Activated effector memory CD4-positive, alpha-beta T cell treated with Interleukin-2 at 50 U/mL for 16 hours (primary cell): ENCODE results near the gene FUOM.

Source experiments
- DNase-seq: peaks from one replicate; pipeline ENCODE4 v3.0.0-alpha.2; 2020

FUOM gene

GRCh38 chr10:133349577-133350011 is 8.2 kb downstream of the FUOM start:
- DNase-seq, result no peak

GRCh38 chr10:133349160-133349568 is 8.7 kb downstream of the FUOM start:
- DNase-seq, result no peak

GRCh38 chr10:133347710-133348517 is 9.9 kb downstream of the FUOM start:
- no peak for DNase-seq

GRCh38 chr10:133346413-133346812 is 11.4 kb downstream of the FUOM start:
- no peak for DNase-seq

- no peak for DNase-seq
These were observed 13.6 kb downstream of the FUOM start for GRCh38 chr10:133344236-133344635.

- no peak for DNase-seq
These were observed 14.3 kb downstream of the FUOM start for GRCh38 chr10:133343558-133343957.

GRCh38 chr10:133342942-133343341 is 14.9 kb downstream of the FUOM start:
- DNase-seq, result no peak

- DNase-seq, result no peak
These were observed 15.8 kb downstream of the FUOM start for GRCh38 chr10:133341983-133342382.

- DNase-seq, result no peak
These were observed 18.0 kb downstream of the FUOM start for GRCh38 chr10:133339708-133340380.

GRCh38 chr10:133338080-133339071 is 19.4 kb downstream of the FUOM start:
- no peak for DNase-seq

- DNase-seq, result no peak
These were observed 20.5 kb downstream of the FUOM start for GRCh38 chr10:133337370-133337725.

GRCh38 chr10:133336577-133337369 is 21.0 kb downstream of the FUOM start, which contains the start of gene CALY:
TSS of gene CALY (minus strand) at chr10:133336896. CDS start at chr10:133328989, 7,907 bp downstream.
- DNase-seq, result peak; percentile 84

- no peak for DNase-seq
These were observed 21.7 kb downstream of the FUOM start for GRCh38 chr10:133336118-133336576.

GRCh38 chr10:133335246-133336117 is 22.3 kb downstream of the FUOM start:
- peak; percentile 62 for DNase-seq

GRCh38 chr10:133334503-133335245 is 23.1 kb downstream of the FUOM start:
- peak; percentile 13 for DNase-seq

- DNase-seq, result no peak
These were observed 24.7 kb downstream of the FUOM start for GRCh38 chr10:133332936-133333699.

GRCh38 chr10:133329491-133330202 is 28.2 kb downstream of the FUOM start:
- DNase-seq, result peak; percentile 75
